ENCODE measurements around the gene UNC5CL.

UNC5CL gene

DNA sequence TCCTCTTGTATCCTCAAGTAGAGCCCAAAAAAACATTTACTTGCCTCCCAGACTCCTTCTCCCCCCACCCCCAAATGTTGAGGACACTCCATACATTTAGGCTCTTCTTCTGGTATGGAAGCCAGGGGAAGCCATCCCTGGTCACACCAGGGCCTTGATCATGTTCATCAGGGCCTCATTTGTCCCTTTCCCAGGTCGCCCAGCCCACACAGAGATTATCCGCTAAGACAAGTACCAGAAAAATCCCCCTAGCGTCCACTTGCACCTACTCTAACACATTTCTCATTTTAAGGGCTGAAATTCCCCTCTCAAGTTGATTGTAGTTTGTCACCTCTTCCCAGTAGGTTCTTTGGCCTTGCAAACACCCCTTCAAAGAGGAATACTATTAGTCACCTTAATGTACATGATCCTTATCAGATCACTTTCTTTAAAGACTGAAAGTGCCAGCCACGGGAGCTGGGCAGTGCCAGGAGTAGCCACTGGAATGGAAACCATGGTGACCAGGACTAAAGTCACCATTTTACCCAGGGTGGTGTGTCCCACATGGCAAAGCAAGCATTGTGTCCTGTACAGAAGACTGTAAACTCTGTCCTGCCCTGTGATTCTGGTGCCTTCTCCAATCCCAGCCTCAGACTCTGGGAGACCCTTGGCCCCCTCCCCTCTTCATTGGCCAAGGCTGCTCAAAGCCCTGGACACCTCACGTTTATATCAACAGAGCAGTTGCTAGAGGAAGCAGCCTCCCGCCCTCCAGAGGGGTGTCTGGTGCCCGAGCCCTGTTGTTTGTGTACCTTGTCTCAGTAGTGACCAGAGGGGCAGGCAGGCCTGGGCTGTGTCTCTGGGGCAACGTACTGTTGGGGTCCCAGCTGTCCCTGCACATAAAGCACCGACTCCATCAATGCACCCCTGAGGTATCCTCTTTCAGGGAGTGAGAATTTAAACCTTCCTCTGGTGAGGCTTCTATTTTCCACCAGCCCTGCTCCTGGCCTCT, 9.0 kb upstream of the UNC5CL start:
- no peak for DNase-seq (ENCODE audit: low spot score)
- Histone ChIP-seq H3K27ac (no peak overlapping the region), H3K4me3 (no peak overlapping the region)
- TF ChIP-seq, protein P1, sequence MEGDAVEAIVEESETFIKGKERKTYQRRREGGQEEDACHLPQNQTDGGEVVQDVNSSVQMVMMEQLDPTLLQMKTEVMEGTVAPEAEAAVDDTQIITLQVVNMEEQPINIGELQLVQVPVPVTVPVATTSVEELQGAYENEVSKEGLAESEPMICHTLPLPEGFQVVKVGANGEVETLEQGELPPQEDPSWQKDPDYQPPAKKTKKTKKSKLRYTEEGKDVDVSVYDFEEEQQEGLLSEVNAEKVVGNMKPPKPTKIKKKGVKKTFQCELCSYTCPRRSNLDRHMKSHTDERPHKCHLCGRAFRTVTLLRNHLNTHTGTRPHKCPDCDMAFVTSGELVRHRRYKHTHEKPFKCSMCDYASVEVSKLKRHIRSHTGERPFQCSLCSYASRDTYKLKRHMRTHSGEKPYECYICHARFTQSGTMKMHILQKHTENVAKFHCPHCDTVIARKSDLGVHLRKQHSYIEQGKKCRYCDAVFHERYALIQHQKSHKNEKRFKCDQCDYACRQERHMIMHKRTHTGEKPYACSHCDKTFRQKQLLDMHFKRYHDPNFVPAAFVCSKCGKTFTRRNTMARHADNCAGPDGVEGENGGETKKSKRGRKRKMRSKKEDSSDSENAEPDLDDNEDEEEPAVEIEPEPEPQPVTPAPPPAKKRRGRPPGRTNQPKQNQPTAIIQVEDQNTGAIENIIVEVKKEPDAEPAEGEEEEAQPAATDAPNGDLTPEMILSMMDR (IDR thresholded peaks at IDR 0.05): no peak

DNA sequence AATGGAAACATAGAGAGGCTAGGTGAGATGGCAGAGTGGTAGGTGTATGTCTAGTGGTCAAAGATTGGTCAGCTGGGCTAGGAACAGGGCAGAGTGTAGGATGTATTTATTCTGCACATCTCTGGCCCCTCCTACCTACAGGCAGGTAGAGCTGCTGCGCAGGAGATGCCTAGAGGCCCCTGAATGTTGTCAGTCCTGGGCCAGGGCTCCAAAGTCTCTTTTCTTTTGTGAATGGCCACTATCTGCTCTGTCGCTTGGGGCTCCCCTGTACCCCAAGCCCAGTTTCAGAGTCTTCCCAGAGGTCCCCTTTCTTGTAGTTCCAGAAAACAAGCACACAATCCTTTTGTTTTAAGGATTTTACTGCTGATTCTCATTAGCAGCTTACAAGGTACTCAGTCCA, 8.3 kb upstream of the UNC5CL start:
- TF ChIP-seq, protein P1 (IDR thresholded peaks at IDR 0.05): no peak
- DNase-seq (ENCODE audit: low spot score): no peak
- Histone ChIP-seq H3K4me3 (no peak overlapping the region), H3K27ac (no peak overlapping the region)

DNA sequence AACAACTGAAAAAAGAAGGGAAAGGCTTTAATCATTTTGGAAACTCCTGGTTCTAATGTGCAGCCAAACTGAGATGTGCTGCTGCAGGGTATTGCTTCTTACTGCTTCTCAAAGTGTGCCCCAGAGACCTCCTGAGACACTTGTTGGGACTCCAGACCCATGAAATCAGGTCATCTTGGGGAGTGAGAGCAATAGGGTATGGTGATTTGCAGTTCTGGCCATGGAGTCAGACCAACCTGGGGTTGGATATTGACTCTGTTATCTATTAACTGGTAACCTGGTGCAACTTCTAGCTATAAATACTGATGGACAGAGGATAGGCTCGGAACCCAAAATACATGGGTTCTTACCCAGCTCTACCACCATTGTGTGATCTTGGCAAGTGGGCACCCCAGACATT, 7.1 kb upstream of the UNC5CL start:
- Histone ChIP-seq H3K27ac (no peak overlapping the region), H3K4me3 (no peak overlapping the region)
- no peak for DNase-seq (ENCODE audit: low spot score)
- TF ChIP-seq, protein P1 (IDR thresholded peaks at IDR 0.05): no peak

DNA sequence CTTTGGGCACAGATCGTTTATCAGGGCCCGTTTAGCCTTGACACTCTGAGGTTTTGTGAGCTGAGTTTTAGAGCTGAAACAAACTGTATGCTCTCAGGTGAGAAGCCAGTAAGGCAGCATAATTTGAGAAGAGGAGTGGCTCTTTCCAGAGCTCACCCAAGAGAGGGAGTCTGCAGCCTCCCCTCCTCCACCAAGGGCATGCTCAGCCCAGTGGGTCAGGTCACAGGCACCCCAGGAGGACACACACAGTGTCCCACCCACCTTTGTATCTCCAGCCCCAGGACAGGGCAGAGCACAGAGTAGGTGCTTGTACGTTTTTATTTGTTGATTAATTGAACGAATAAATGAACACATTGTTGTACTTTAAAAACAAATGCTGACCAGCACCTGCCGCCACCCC, 6.6 kb upstream of the UNC5CL start:
- H3K27ac ChIP-seq: no peak overlapping the region
- no peak overlapping the region for H3K4me3 ChIP-seq
- no peak for DNase-seq (ENCODE audit: low spot score)
- TF ChIP-seq, protein P1 (IDR thresholded peaks at IDR 0.05): no peak

DNA sequence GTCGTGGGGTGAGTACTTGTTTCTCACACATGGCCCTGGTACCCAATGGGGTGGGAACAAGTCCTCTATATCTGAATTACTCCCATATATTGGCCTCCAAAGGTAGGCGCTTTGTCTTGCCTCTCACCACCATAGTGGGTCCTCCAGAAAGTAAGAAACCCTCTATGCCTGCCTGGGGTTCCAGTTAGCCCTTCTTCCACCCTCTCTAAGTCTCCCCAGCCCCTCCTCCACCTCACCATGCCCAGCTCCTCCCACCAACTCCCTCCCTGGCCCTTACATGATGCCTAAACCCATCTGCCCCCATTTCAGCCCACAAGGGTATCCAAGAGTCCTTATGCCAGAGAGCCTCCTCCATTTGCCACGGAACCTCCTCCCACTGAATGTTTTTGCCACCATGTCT, 4.1 kb upstream of the UNC5CL start:
- Histone ChIP-seq H3K27ac (no peak overlapping the region), H3K4me3 (no peak overlapping the region)
- no peak for DNase-seq (ENCODE audit: low spot score)
- TF ChIP-seq, protein P1 (IDR thresholded peaks at IDR 0.05): no peak

DNA sequence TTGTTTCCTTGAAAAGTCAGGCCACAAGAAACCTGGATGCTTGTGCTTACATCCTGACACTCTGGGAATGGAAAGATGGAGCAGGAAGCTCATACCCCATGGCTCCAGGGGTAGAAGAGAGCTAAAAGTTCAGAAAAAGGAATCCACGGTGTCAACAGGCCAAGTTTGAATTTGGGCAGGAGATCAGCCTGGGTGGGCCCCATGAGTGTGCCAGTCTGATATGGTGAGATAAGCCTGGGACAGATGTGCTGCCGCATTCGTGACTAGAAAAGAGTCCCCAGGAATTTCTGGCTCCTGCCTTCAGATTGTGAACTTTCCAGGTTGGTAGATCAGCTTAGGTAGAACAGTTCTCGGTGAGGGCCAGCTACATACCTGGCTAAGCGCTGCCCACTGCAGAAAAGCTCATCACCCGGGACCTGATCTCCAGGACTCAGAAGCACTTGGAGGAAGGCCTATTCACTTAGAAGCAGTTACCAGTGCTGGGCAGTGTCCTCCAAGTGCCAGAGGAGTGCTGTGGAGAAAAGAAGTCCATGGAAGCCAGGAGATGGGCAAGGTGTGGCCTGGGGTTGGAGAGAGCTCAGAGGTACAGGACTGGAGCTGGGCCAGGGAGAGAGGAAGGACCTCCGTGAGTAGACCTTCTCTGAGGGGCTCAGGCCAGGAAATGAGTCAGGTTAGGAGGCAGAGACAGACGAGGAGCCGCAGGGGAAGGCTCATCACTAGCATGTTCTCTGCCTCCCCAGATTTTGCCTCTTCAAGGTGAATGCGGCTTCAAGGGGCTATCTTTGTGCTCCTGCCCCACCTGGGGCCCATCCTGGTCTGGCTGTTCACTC, 3.4 kb upstream of the UNC5CL start, which contains the start of gene TSPO2:
TSS of gene TSPO2 (plus strand) at position 242 of the 830 bp plus-strand sequence. CDS start at position 761, 519 bp downstream.
- no peak within 1 kb of the TSS for H3K27ac ChIP-seq

More for the DNA sequence above, 3.4 kb upstream of the UNC5CL start, which contains the start of gene TSPO2:
- no peak for DNase-seq (ENCODE audit: low spot score)
- TF ChIP-seq, protein P1 (IDR thresholded peaks at IDR 0.05): no peak
- H3K4me3 ChIP-seq: no peak within 1 kb of the TSS

Measured in coronary artery (tissue), 2 donors.